ENCODE data around the gene PCDHA3.
"Not testable (repeated sequence)": the region's sequence is repeated elsewhere in the genome, so short reads cannot be mapped to it uniquely, and the experiment has no call there.

The PCDHA3 gene

GRCh38 chr5:140827704-140828361, 27.0 kb downstream of the PCDHA3 start, which contains the start of gene PCDHA6:
PCDHA6 (plus strand) TSS chr5:140827960; CDS start chr5:140828092, 132 bp downstream.
- peak; percentile 17; the same call in 1 of the 2 replicates for TF ChIP-seq CTCF (conservative IDR thresholded peaks at IDR 0.05)
- H3K27ac ChIP-seq: no peak within 1 kb of the TSS

GRCh38 chr5:140828362-140828737, 27.5 kb downstream of the PCDHA3 start:
- H3K27ac ChIP-seq: no peak overlapping the region
- no peak for TF ChIP-seq CTCF (conservative IDR thresholded peaks at IDR 0.05)

GRCh38 chr5:140829511-140830501, 28.9 kb downstream of the PCDHA3 start:
- not testable (repeated sequence) for H3K27ac ChIP-seq

- TF ChIP-seq CTCF (conservative IDR thresholded peaks at IDR 0.05): 0 out of 2 replicates have a peak, but pooled peaks have one; percentile 24
- no peak within 1 kb of the TSS for H3K27ac ChIP-seq
These were observed 33.1 kb downstream of the PCDHA3 start, which contains the start of gene PCDHA7 for GRCh38 chr5:140833993-140834392. PCDHA7 (plus strand) TSS chr5:140834269; CDS start chr5:140834384, 115 bp downstream.

- H3K27ac ChIP-seq: not testable (repeated sequence)
These were observed 33.7 kb downstream of the PCDHA3 start for GRCh38 chr5:140834439-140835008.

- no peak overlapping the region for H3K27ac ChIP-seq
- no peak for TF ChIP-seq CTCF (conservative IDR thresholded peaks at IDR 0.05)
These were observed 35.0 kb downstream of the PCDHA3 start for GRCh38 chr5:140835622-140836510.

- peak; percentile 40 for TF ChIP-seq CTCF (conservative IDR thresholded peaks at IDR 0.05)
- H3K27ac ChIP-seq: no peak within 1 kb of the TSS
These were observed 40.4 kb downstream of the PCDHA3 start, which contains the start of gene PCDHA8 for GRCh38 chr5:140840978-140841962. PCDHA8 (plus strand) TSS chr5:140841187; CDS start chr5:140841322, 135 bp downstream.
